ACC112 (cell line): ENCODE measurements around the gene WT1.

Experiments used
- H2AFZ ChIP-seq: fragments of 200-600 bp; sonication (generic); one replicate; pipeline ENCODE4 v1.6.0; 2017; ENCODE audit warnings: antibody characterized with exemption, low read length; ENCODE audit not compliant: unreplicated experiment
- H3K27ac ChIP-seq: fragments of 200-600 bp; sonication (generic); 2 replicates; pipeline ENCODE4 v1.5.1; 2014; ENCODE audit warnings: low read depth, mild to moderate bottlenecking, antibody characterized with exemption, low read length, moderate library complexity
- H3K27me3 ChIP-seq: fragments of 200-600 bp; sonication (generic); 2 replicates; pipeline ENCODE4 v1.6.1; 2014; ENCODE audit warnings: mild to moderate bottlenecking, antibody characterized with exemption, low read length, moderate library complexity, mixed read lengths; ENCODE audit not compliant: insufficient read depth
- H3K36me3 ChIP-seq: fragments of 200-600 bp; sonication (generic); 2 replicates; pipeline ENCODE4 v1.6.1; 2016; ENCODE audit warnings: mild to moderate bottlenecking, antibody characterized with exemption, low read length, moderate library complexity, mixed read lengths; ENCODE audit not compliant: insufficient read depth
- H3K4me1 ChIP-seq: fragments of 200-600 bp; sonication (generic); one replicate; pipeline ENCODE4 v1.6.1; 2016; ENCODE audit warnings: low read length, mixed read lengths; ENCODE audit not compliant: insufficient read depth, unreplicated experiment, control insufficient read depth
- H3K4me3 ChIP-seq: fragments of 200-600 bp; sonication (generic); 2 replicates; pipeline ENCODE4 v1.5.1; 2014; ENCODE audit warnings: mild to moderate bottlenecking, low read depth, low read length
- H3K79me2 ChIP-seq: fragments of 200-600 bp; sonication (generic); one replicate; pipeline ENCODE4 v1.6.0; 2016; ENCODE audit warnings: low read length; ENCODE audit not compliant: control insufficient read depth, unreplicated experiment, insufficient read depth

WT1 gene

GRCh38 chr11:32400196-32400595 is 35.1 kb downstream of the WT1 start:
- Histone ChIP-seq H2AFZ (no peak overlapping the region), H3K27ac (no peak overlapping the region), H3K79me2 (no peaks in the 10 kb centered on the region), H3K4me1 (peaks cover 4% of the 10 kb centered on the region), H3K27me3 (peaks cover 87% of the 10 kb centered on the region), H3K36me3 (no peaks in the 10 kb centered on the region), H3K4me3 (no peak overlapping the region)

GRCh38 chr11:32396991-32397390 is 38.3 kb downstream of the WT1 start:
- peaks cover 87% of the 10 kb centered on the region for H3K27me3 ChIP-seq
- H3K4me3 ChIP-seq: no peak overlapping the region
- no peak overlapping the region for H2AFZ ChIP-seq
- no peaks in the 10 kb centered on the region for H3K79me2 ChIP-seq
- no peak overlapping the region for H3K27ac ChIP-seq
- peaks cover 4% of the 10 kb centered on the region for H3K4me1 ChIP-seq
- no peaks in the 10 kb centered on the region for H3K36me3 ChIP-seq

GRCh38 chr11:32396331-32396730 is 39.0 kb downstream of the WT1 start:
- H2AFZ ChIP-seq: no peak overlapping the region
- H3K4me1 ChIP-seq: peaks cover 4% of the 10 kb centered on the region
- H3K27ac ChIP-seq: no peak overlapping the region
- no peaks in the 10 kb centered on the region for H3K36me3 ChIP-seq
- H3K4me3 ChIP-seq: no peak overlapping the region
- H3K79me2 ChIP-seq: no peaks in the 10 kb centered on the region
- H3K27me3 ChIP-seq: peaks cover 89% of the 10 kb centered on the region

DNA sequence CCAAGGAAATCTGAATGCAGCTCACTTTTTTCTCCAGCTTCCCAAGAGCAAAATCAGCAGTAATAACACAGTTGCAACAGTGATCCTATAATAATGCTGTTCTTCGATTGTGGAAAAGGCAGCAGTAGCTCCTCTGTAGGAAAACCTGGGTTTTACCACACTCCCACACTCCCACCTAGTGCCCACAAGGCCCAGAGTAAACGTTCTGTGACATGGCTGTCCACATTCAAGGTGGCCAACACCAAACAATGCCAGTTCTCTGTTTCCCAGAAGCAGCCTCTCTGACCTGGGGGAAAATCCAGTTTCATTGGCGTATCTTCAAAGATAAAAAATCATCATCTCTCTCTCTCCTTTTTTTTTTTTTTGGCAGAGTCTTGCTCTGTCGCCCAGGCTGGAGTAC is 40.2 kb downstream of the WT1 start:
- Histone ChIP-seq H3K27ac (no peak overlapping the region), H3K36me3 (no peaks in the 10 kb centered on the region)

DNA sequence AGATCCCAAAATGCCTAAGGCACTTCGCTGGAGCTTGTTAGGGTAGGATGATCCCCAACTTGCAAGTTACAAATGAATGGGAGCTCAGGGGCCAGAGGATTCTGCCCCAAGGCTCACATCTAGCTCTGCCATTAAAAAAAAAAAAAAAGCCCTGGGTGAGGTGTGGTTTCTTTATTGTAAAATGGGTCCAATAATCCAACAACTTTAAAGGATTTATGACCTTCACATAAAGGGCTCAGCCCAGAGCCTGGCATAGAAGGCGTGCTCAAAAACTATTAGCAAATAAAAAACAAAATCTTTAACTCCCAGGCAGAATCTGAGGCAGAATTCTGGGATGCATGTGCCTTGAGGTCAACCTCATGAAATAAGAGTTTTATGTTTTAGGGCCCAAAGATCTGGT is 42.5 kb downstream of the WT1 start:
- H3K4me1 ChIP-seq: peaks cover 4% of the 10 kb centered on the region
- no peak overlapping the region for H3K27ac ChIP-seq
- no peak overlapping the region for H2AFZ ChIP-seq
- peaks cover 94% of the 10 kb centered on the region for H3K27me3 ChIP-seq
- no peaks in the 10 kb centered on the region for H3K79me2 ChIP-seq
- H3K36me3 ChIP-seq: no peaks in the 10 kb centered on the region
- H3K4me3 ChIP-seq: no peak overlapping the region

More for the DNA sequence above, 40.2 kb downstream of the WT1 start:
- Histone ChIP-seq H2AFZ (no peak overlapping the region), H3K79me2 (no peaks in the 10 kb centered on the region), H3K27me3 (peaks cover 89% of the 10 kb centered on the region), H3K4me3 (no peak overlapping the region), H3K4me1 (peaks cover 4% of the 10 kb centered on the region)

DNA sequence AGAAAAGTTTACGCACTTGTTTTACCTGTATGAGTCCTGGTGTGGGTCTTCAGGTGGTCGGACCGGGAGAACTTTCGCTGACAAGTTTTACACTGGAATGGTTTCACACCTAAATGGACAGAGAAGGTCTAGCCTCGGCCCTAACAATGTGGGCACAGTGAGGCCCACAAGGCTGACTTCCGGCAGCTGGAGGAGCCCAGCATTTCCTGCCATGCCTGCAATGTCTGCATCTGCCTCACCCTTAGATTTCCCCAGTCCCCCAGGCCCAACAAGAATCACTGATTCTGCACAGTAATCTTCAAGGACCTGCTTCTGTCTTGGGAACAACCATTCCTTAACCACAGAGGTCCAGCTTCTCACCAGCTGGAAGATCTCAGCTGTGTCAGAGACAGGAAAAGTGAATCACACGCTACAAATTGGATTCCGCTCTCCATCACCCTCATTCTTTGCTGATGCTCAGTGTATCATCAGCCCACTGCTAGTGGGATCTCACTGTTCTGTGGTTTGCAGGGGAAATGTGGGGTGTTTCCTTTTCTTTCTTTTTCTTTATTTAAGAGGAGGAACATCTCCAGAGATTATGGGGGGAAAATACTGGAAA is 43.3 kb downstream of the WT1 start:
- no peak overlapping the region for H3K4me3 ChIP-seq
- no peak overlapping the region for H2AFZ ChIP-seq
- peaks cover 98% of the 10 kb centered on the region for H3K27me3 ChIP-seq
- no peaks in the 10 kb centered on the region for H3K79me2 ChIP-seq
- no peaks in the 10 kb centered on the region for H3K36me3 ChIP-seq
- peaks cover 4% of the 10 kb centered on the region for H3K4me1 ChIP-seq
- H3K27ac ChIP-seq: no peak overlapping the region

GRCh38 chr11:32391479-32391878 is 43.9 kb downstream of the WT1 start:
- H3K4me3 ChIP-seq: no peak overlapping the region
- no peak overlapping the region for H2AFZ ChIP-seq
- no peaks in the 10 kb centered on the region for H3K79me2 ChIP-seq
- H3K27me3 ChIP-seq: peaks cover 94% of the 10 kb centered on the region
- H3K4me1 ChIP-seq: peaks cover 6% of the 10 kb centered on the region
- no peak overlapping the region for H3K27ac ChIP-seq
- H3K36me3 ChIP-seq: no peaks in the 10 kb centered on the region

DNA sequence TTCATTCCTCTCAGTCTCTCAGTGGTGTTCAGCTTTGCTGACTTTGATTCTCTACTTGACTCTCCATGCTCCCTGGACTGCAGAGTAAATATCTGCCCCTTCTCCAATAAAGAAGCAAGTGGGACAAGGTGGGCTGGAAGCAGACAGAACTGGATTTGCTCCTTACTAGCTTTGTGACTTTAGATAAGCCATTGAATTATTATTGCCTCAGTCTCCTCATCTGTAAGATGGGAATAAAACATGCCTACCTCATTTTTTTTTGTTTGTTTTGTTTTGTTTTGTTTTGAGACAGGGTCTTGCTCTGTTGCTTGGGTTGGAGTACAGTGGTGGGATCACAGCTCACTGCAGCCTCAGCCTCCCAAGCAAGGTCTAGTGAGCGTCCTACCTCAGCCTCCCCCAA is 44.6 kb downstream of the WT1 start:
- Histone ChIP-seq H3K27ac (no peak overlapping the region), H3K79me2 (no peaks in the 10 kb centered on the region), H3K4me1 (peaks cover 10% of the 10 kb centered on the region), H3K36me3 (no peaks in the 10 kb centered on the region), H2AFZ (no peak overlapping the region), H3K27me3 (peaks cover 86% of the 10 kb centered on the region), H3K4me3 (no peak overlapping the region)

GRCh38 chr11:32388871-32389770 is 46.2 kb downstream of the WT1 start:
- Histone ChIP-seq H3K27ac (no peak overlapping the region), H3K4me3 (no peak overlapping the region), H2AFZ (no peak overlapping the region), H3K27me3 (peaks cover 83% of the 10 kb centered on the region), H3K4me1 (peaks cover 10% of the 10 kb centered on the region), H3K36me3 (no peaks in the 10 kb centered on the region), H3K79me2 (no peaks in the 10 kb centered on the region)

- no peak overlapping the region for H3K4me3 ChIP-seq
- H3K27me3 ChIP-seq: peaks cover 83% of the 10 kb centered on the region
- H2AFZ ChIP-seq: no peak overlapping the region
- no peaks in the 10 kb centered on the region for H3K36me3 ChIP-seq
- no peaks in the 10 kb centered on the region for H3K79me2 ChIP-seq
- H3K27ac ChIP-seq: no peak overlapping the region
- H3K4me1 ChIP-seq: peaks cover 10% of the 10 kb centered on the region
Measured at GRCh38 chr11:32388365-32388764, 47.0 kb downstream of the WT1 start.

DNA sequence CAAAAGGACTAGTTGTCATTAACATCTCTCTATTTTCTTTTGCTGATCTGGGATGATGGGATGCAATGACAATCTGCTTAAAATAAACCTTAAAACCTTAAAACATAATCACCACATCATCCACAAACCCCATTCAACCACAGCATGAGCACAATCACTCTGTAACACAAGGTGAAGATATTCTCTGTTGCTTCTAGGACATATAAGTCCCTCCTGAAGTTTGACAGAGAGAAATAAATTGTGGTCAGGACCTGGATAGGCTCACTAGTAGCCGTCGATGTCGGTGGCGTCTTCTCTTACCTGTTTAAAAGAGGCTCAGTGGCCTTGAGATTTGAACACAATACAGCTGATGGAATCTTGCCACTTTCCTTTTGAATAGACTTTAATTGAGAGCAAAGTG is 47.9 kb downstream of the WT1 start:
- Histone ChIP-seq H3K27ac (no peak overlapping the region), H2AFZ (no peak overlapping the region), H3K79me2 (no peaks in the 10 kb centered on the region), H3K27me3 (peaks cover 83% of the 10 kb centered on the region), H3K4me3 (no peak overlapping the region), H3K36me3 (no peaks in the 10 kb centered on the region), H3K4me1 (peaks cover 10% of the 10 kb centered on the region)
